HCT116 (cell line): ENCODE results near the gene PSD. TPM values are rescaled to one million over a fixed set of nuclear protein-coding genes. Genes with fewer than 3 reads are reported as not detected.

Source experiments
- CBX3 ChIP-seq: IDR thresholded peaks from 2 replicates; pipeline ENCODE4 v1.6.1; 2012; ENCODE audit warnings: low read depth
- EGR1 ChIP-seq: IDR thresholded peaks from 2 replicates; pipeline ENCODE4 v1.6.1; 2012; ENCODE audit warnings: low read depth
- JUND ChIP-seq: IDR thresholded peaks from 2 replicates; pipeline ENCODE4 v1.6.1; 2012
- REST ChIP-seq: IDR thresholded peaks from 2 replicates; pipeline ENCODE4 v1.6.1; 2012; ENCODE audit warnings: low read depth
- YY1 ChIP-seq: IDR thresholded peaks from 2 replicates; pipeline ENCODE4 v1.6.1; 2011; ENCODE audit warnings: low read length, low read depth, moderate library complexity, mild to moderate bottlenecking; ENCODE audit not compliant: insufficient replicate concordance; ENCODE audit errors: extremely low read depth
- ZBTB33 ChIP-seq: IDR thresholded peaks from 2 replicates; pipeline ENCODE4 v1.6.1; 2011; ENCODE audit warnings: mild to moderate bottlenecking, low read length, moderate library complexity; ENCODE audit not compliant: insufficient replicate concordance; ENCODE audit errors: extremely low read depth
- total RNA-seq: library from RNA; stranded (reverse); gene quantifications from one replicate; pipeline ENCODE4 v1.2.1, GENCODE V29; 2021; ENCODE audit not compliant: unreplicated experiment

PSD gene
- total RNA-seq, 1 experiment from 2014 or later = 9.7 TPM

- TF ChIP-seq REST (no peak), ZBTB33 (no peak), EGR1 (no peak), YY1 (no peak), JUND (no peak), CBX3 (no peak)
These were observed 14.1 kb downstream of the PSD start (continued) for GRCh38 chr10:102404361-102405107.
